Keratinocyte (primary cell): ENCODE measurements around the gene SMAD6.

Experiments used
- EZH2 ChIP-seq: IDR thresholded peaks from one replicate; pipeline ENCODE4 v1.6.1; 2012; ENCODE audit warnings: inconsistent platforms, mild to moderate bottlenecking, low read length, moderate library complexity
- TF ChIP-seq, protein P1 (sequence below), 3 experiments: IDR thresholded peaks in 1 of 3; conservative IDR thresholded peaks in 1 of 3; optimal IDR thresholded peaks in 1 of 3; 2 replicates in 2 of 3; 3 replicates in 1 of 3; pipeline versions ENCODE3 to v1.5.1; 2011; ENCODE audit warnings: low read length in 3 of 3, mild to moderate bottlenecking in 3 of 3, moderate library complexity in 2 of 3, control low read depth in 1 of 3, inconsistent platforms in 1 of 3; ENCODE audit not compliant: insufficient read depth in 2 of 3; ENCODE audit errors: extremely low read depth in 1 of 3

- TF ChIP-seq, protein P1, sequence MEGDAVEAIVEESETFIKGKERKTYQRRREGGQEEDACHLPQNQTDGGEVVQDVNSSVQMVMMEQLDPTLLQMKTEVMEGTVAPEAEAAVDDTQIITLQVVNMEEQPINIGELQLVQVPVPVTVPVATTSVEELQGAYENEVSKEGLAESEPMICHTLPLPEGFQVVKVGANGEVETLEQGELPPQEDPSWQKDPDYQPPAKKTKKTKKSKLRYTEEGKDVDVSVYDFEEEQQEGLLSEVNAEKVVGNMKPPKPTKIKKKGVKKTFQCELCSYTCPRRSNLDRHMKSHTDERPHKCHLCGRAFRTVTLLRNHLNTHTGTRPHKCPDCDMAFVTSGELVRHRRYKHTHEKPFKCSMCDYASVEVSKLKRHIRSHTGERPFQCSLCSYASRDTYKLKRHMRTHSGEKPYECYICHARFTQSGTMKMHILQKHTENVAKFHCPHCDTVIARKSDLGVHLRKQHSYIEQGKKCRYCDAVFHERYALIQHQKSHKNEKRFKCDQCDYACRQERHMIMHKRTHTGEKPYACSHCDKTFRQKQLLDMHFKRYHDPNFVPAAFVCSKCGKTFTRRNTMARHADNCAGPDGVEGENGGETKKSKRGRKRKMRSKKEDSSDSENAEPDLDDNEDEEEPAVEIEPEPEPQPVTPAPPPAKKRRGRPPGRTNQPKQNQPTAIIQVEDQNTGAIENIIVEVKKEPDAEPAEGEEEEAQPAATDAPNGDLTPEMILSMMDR (optimal IDR thresholded peaks at IDR 0.05 in 1 of 3, IDR thresholded peaks at IDR 0.05 in 1 of 3, conservative IDR thresholded peaks at IDR 0.05 in 1 of 3; ENCODE audit: extremely low read depth in 1 of 3, insufficient read depth in 2 of 3, low read length in 3 of 3) = no peak
- no peak for TF ChIP-seq EZH2
These were observed 81.3 kb downstream of the SMAD6 start for GRCh38 chr15:66783314-66783713.
